Tongue (tissue), 2 donors: ENCODE measurements around the gene KLK10. TPM values are rescaled to one million over a fixed set of nuclear protein-coding genes. Genes with fewer than 3 reads are reported as not detected.
A peak's percentile ranks its signal among the peaks of the same experiment; 100 is the strongest.

Source experiments
- DNase-seq: peaks from one replicate; pipeline ENCODE4 v3.0.0-alpha.2; 2015
- total RNA-seq: library from RNA; depleted of rRNA; stranded (reverse); fragments of >200 nt; gene quantifications from one replicate; pipeline ENCODE4 v1.2.3, GENCODE V29; 2014

KLK10 gene
- total RNA-seq, 1 donor from 2014 or later: 13.8 TPM

DNA sequence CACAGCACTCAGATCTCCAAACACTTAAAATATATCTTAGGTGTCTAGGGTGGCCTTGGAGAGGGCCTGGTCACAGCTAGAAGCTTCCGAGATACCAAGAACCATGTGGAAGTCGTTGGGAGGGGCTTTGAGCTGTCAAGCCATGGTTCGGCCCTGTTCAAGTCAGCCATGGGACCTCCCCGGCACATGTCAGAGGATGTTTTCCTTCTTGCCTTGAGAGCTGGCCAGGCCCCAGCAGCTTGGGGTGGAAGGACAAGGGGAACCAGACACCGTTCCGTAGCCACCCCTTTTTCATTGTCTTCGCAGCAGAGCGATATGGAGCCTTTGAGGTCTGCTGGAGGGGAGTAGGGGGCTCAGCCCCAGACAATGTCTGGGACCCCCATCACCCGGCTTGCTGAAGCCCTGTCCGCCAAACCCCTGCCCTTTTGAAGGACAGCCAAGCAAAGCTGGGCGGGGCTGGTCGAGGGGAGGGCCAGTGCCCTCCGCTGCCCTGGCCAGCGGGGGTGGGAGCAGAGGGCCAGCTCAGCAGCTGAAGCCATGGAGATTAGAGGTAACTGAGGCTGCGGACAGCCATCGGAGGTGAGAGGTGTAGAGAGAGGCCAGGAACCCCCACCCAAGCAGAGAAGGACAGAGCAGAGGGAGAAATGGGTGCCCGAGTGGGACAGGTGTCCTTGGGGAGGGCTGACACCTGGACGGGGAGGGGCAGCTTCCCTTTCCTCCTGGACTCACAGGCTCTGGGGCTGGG is 6.5 kb upstream of the KLK10 start:
- DNase-seq: peak; percentile 17

DNA sequence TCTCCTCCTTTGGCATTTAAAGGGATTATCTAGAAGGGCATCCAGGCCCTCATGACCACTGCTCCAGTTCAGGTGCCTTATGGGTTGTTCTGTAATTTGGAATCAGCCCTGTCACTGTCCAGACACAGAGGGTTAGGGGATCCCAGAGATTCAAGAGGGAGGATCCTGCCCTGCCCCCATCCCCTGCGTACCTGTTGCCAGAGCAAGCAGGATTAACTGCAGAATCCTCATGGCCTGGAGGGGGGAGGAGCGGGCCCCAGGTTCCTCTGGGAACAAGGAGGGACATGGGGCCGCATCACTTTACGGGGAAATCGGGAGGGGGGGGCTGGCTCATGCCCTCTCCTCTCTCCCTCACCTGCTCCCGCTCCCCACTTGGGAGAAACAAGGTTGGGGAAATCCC is 5.9 kb upstream of the KLK10 start:
- no peak for DNase-seq

DNA sequence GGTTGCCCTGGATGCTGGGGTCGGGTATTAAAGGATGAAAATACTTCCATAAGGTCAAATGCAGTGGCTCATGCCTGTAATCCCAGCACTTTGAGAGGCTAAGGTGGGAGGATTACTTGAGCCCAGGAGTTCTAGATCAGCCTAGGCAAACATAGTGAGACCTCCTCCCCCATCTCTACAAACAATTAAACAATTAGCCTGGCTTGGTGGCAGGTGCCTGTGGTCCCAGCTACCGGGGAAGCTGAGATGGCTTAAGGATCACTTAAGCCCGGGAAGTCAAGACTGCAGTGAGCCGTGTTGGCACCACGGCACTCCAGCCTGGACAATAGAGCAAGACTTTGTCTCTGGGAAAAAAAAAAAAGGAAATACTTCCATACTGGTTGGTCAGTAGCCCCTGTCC is 5.4 kb upstream of the KLK10 start:
- no peak for DNase-seq

DNA sequence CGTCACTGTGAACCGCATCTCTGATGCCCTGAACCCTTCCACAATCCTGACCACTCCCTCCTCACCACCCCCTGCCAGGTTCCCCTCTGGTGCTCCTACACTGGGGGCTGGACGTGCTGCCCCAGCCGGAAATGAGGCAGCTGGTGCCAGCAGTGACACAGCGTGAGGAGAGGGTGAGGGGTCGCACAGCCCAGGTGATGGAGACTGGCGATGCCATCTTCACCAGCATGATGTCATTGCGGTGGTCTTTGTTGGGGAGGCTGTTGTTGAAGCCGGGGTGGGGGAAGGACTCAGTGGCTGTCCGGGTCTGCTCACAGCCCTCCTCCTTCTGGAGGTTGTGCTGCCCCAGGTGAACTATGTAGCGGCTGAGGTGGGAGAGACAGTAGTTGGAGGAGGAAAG is 4.4 kb upstream of the KLK10 start:
- DNase-seq: no peak

DNA sequence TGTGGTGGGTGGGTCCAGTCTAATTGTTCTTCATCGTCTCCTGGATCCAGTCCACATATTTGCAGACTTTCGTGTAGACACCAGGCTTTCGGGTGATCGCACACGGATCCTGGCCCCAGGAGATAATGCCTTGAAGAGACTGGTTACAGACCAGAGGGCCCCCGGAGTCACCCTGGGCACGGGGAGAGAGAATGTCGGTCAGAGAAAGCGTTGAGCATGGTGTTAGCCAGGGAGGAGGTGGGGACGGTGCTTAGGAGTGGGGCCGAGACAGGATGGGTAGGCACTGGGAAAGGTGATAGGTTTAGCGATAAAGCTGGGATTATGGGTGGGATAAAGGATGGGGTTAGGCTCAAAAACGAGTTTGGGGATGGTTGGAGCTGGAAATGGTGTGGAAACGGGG is 3.0 kb upstream of the KLK10 start:
- DNase-seq: no peak

DNA sequence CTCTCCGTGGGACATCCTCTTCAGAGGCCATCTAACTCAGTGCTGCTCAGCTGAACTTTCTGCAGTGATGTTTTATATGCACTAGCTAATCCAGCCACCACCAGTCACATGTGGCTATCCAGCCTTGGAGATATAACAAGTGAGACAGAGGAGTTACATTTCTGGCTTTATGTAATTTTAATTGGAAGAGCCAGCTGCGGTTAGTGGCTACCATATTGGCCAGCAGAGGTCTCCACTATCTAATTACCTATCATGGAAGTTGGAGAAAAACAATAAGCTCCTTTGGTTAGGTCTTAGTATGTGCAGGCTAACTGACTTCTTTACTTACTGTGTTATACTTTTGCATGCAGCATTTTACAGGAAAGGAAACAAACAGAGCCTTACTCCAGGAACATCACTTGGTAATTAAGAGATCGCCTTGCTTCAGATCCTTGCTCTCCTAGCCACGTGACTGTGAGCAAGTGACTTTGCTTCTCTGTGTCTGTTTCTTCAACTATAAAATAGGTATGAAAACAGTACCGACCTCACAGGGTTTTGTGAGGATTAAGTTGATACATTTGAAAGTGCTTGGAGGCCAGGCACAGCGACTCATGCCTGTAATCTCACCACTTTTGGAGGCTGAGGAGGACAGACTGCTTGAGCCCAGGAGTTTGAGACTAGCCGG is 1.6 kb upstream of the KLK10 start:
- peak; percentile 63 for DNase-seq

DNA sequence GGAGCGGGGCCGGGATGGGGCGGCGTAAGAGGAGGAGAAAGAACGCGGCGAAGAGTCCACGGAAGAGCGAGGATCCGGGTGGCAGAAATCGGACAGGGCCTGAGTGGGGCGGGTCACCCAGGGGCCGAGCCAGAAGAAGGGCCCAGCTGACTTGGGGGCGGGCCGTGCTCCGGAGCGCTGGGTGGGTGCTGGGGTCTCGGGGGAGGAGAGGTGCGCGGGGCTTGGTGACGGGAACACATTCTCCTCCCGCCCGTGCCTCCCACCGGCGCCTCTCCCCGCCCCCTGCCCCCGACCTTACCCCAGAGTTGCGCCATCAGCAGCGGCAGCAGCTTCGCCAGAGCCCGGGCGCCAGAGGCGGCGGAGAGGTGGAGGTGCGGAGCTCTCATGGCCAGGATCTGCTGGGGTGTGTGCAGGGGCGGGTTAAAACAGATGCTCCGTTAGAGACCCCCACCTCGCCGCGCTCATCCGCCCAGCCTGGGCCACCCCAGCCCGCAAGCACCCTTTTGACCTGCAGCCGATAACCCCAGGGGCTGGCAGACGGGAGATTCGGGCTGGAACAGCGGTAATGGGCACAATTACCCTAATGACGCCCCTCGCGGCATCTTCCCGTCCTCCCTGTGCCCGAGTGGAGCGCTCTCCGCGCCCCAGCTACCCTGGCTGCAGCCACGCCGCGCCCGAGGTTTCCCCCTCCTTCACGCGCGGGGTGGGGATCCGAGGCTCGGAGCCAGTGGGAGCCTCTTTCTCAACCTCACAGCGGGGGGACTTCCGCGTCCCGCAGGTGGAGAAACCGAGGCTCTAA is 565 bp downstream of the KLK10 start:
- peak; percentile 16 for DNase-seq

DNA sequence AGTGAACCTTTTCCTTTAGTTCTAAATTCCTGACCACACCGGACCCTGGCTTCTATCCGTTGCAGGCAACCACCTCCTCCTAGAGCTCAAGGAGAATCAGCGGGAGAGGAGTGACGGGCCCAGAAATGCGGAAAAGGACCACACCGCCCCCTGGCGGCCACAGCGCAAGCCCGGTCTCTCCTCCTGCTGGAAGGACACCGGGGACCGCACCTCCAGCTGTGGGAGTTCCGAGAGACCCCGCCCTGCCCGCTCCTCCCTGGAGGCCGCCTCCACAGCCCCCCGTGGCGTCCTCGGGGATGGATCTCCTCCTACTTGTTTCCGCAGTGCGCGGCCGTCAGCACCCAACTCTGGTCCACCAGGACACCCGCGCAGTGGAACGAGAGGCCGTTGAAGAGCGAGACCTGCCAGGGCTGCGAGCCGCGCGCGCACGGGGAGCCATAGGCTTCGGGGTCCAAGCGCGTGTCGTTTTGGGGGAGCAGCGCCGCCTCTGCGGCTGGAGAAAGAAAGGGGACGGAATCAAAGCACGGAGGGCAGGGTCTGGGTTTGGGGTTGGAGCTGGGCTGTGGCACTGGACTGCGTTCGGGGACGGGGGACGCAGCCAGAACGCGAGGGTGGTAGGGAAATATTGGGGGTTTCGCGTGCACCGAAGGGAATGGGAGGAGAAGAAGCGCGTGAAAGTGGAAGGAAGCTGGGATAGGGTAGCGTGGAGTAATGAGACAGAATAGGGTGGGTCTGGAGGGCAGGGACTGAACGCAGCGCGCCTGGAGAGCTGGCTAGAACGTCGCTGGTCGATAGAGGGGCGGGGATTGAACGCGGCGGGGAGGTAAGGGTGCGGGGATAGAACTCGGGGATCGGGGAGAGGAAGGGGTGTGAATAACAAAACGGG is 2.5 kb downstream of the KLK10 start:
- DNase-seq: peak; percentile 62

DNA sequence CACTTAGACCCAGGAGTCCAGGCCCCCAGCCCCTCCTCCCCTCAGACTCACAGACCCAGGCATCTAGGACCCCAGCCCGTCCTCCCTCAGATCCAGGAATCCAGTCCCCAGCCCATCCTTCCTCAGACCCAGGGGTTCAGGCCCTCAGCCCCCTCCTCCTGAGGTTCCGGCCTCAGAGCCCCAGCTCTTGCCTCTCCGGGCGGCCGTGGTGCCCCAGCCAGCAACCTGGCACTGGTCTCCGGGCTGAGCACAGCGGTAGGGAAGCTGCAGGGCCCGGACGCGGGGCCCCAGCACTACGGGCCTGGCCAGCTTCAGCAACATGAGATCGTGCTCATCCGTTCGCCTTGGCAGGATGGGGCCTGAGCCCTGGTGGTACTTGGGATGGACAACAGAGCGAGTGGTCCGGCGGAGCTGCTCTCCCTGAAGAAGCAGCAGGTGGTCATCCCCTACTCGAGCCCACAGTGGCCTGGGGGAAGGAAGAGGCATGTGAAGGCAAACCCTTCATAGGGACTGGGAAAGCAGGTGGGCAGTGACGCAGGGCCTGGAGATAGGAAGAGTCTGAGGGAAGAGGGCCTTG is 3.7 kb downstream of the KLK10 start:
- no peak for DNase-seq

DNA sequence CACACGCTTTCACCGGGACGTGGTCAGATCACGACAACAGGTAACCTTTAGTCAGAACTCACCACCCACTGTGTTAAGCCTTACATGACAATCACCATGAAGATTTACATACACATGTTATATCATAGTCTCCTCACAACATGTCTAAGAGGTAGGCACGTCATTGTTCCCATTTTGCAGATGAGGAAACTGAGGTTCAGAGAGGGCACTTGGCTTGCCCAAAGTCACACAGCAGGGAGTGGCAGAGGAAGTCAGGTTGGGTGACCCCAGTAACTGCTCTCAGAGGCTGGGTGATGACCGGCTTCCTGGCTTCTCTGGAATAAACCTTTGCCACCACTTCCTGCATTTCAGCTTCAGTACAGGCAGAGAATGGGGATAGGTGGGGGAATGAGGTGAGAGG is 5.3 kb downstream of the KLK10 start:
- no peak for DNase-seq

DNA sequence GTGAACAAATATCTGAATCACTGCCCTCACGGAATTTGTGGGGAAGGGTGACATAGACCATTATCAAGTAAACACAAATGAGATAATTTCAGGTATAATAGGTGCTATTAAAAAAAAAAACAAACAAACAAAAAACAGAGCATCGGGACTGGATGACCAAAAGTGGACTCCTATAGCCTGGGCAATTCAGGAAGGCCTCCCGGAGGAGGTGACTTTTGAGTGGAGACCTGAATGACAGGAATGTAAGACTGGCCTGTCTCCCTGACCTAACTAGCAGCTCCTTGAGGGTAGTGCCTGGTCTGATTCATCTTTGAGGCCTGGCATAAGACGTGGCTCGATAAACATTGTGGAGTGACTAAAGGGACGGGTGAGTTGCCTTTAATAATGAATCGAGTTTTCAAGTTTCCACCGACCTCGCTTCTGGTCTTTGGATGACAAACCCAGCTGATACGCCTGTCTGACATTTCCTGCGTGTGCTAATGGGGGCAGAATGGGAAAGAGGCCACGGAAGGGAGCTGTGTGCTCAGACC is 6.8 kb downstream of the KLK10 start:
- DNase-seq: no peak

DNA sequence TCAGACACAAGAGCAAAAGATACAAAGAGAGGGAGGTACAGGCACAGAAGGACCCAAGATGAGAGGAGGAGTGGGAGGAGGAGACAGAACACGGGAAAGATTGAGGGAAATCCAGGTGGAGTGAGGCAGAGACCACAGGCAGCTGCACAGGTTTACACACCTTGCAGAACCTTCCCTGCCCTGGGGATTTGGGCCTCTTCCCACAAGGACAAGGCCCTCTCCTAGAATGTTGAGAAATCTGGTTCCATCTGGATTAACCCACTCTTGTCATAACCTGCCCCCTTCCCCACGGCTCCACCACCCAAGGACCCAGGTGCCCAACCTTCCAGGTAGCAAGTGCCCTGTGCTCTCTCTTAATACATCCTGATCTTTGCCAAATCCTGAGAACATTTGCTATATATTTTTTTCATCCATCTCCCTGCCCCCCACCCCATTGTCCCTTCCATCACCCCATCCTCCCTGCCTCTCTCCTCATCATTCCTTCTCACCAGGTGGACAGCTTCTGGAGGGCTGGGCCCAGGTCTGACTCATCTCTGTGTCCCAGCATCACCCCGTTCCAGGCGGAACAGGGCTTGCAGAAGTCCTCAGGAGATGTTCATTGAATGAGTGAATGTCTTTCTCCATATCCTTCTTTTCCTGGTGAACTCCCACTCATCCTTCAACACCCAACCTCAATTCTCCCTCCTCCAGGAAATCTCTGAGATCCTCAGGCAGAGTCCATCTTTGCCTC is 9.3 kb downstream of the KLK10 start:
- no peak for DNase-seq

DNA sequence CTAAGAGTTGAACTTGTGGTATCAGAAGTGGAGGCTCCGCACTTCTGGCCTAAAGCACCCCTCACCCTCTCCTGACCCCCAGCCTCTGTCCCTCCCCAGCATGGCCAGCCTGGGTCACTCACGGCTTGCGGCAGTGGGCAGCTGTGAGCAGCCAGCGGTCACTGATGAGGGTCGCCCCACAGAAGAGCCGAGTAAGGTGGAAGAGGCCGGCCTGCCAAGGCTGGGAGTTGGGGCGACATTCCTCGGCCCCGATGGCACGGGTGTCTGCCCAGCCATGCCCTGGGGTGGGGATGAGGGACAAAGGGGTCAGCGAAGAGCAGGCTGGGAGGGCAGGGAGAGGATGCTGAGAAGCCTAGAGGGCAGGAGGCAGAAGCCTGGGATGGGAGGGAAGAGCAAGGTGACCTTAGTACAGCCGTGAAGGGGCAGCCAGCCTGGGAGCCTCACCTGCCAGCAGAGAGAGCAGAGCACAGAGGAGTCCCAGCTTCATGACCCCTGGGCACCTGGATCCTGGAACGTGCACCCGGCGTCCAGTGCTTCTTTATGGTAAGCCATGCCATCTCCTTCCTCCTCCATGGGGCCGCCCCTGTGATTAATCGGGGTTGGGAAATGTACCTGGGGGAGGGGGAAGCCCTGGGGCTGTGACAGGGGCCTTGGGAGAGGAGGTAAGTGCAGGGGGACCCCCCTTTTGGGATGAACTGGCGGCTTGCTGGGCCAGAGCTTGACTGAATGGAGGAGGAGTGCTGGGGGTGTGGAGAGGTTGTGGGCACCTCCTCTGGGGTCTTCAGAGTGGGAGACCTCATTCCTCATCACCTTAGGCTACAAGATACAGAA is 10.2 kb downstream of the KLK10 start:
- no peak for DNase-seq

DNA sequence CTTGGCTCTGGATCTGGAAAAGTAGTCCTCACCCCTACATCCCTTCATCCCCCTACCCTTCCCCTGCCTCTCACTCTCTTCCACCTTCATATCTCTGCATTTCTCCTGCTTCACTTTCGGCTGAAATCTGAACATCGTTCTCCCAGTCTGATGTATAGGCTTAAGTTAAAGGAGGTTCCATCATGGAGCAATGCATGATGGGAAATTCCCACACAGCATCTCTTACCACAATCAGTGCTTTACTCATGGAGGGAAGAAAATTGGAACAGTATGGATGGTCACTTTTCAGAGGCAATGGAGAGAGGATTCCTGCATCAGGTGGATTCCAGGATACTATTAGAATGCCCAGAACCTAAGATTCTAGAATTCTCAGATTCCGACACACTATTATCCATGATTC is 12.0 kb downstream of the KLK10 start:
- no peak for DNase-seq

DNA sequence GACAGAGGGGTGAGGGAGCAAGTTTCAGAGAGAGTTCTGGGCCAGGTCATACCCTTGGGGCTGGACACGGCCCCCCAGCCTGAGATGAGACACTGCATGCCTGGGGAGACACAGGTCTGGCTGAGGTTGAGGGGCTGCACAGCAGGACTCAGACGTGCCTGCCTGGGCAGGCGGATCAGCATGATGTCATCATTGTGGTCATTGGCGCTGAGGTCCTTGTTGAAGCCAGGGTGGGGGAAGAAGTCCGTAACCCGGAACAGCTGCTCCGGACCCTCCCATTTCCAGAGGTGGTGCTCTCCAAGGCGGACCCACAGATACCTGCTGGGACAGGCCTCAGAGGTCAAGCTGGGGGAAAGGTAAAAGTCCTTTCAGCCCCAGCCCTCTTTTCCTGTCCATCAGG is 13.1 kb downstream of the KLK10 start:
- no peak for DNase-seq

DNA sequence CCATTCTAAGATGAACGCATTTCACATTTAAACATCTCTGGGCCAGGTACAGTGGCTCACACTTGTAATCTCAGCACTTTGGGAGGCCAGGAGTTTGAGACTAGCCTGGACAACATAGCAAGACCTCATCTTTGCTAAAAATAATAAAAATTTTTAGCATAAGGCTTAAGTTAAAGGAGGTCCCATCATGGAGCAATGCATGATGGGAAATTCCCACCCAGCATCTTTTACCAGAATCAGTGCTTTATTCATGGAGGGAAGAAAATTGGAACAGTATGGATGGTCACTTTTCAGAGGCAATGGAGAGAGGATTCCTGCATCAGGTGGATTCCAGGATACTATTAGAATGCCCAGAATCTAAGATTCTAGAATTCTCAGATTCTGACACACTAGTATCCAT is 14.3 kb downstream of the KLK10 start:
- DNase-seq: no peak

DNA sequence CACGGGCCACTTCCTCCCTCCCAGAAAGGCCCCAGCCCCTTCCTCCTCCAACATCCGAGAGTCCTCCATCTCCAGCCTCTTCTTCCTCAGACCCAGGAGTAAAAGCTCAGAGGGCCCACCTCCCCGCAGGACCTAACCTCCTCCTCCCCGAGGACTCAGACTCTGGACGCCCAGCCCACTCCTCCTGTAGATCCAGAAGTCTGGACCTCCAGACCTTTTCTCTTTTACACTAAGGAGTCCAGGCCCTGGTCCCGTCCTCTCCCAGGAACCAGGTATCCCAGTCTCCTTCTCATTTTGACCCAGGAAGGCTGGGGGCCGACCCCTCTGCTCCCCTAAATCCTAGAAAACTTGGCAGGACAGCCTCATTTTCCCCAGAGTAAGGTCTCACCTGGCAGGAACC is 16.2 kb downstream of the KLK10 start:
- DNase-seq: no peak

DNA sequence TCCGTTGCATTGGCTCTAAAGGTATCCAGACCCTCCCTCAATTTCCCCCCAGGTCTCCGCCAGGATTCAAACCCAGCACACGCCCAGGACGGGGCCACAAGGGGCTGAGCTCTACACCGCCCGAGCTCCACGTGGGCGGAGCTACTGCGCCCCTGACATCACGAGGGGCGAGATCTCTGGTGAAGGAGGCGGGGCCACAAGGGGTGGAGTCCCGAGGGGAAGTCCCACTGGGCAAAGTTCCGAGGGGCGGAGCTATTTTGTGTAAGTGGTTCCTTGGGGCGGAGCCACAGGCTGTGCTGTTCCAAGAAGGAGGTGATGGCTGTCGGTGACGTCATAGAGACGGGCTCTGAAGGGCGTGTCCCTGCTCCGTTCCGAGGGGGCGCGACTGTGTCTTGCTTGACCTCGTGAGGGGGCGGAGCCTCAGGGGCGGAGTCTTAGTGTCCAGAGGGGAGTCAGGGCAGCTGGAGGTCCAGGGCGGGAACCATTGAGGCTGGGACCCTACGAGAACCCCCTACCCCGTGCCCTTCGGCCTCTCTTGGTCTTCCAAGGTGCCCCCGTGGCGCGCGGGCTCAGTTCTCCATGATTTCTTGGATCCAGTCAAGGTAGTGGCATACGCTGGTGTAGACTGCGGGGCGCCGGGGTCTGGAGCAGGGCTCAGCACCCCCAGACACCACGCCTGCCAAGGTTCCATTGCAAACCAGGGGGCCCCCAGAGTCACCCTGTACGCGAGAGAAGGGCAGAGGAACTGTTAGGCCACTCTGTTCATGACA is 16.8 kb downstream of the KLK10 start:
- DNase-seq: peak; percentile 17

DNA sequence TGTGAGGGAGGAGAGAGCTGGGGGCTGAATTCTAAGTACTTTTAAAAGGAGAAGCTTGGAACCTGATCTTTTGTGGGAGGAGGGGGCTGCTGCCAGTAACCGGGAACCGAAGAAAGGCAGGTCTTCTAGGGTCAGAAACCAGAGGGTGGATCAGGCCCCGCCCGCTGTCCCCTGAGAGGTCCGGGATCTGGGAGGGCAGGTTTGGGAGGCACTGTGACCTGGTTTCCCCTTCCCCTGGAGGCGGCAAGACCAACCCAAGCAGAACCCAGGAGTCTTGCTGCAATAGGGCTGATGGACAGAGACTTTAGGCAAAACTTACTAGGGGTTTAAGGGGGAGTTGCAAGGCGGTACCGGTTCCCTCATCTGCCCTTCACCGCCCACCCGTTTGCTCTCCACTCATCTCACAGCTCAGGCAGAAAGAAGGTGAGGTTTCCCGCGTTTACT is 17.4 kb downstream of the KLK10 start:
- no peak for DNase-seq
